GM18868 (cell line): ENCODE measurements around the gene VN1R4.
"Not testable (repeated sequence)": the region's sequence is repeated elsewhere in the genome, so short reads cannot be mapped to it uniquely, and the experiment has no call there.

Experiments used
- ATAC-seq: cut with Tn5 transposase; IDR thresholded peaks from one replicate; pipeline ENCODE4 v1.9.1; 2021; ENCODE audit warnings: mild to moderate bottlenecking, moderate library complexity; ENCODE audit not compliant: unreplicated experiment

Gene VN1R4

GRCh38 chr19:53267623-53268022 is at the start of gene VN1R4:
TSS of gene VN1R4 (minus strand) at chr19:53267723. CDS start at chr19:53267665, 58 bp downstream.
- ATAC-seq: not testable (repeated sequence)

GRCh38 chr19:53311897-53312296 is 44.4 kb upstream of the VN1R4 start:
- ATAC-seq: no peak

DNA sequence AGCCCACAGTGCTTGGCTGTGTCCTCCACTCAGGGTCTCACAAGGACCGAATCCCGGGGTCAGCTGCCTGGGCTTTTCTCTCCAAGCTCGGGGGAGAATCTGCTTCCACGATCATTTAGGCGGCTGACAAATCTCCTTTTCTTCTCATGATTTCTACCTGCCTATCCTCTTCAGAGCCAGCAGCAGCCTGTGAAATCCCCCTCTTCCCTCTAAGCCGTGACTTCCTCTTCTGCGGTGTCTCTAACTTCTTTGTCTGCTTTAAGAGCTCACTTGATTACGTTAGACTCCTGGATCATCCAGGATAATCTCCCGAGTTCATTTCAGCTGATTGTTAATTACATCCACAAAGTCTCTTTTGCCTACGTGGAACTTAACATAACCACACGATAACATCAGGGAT is 43.5 kb upstream of the VN1R4 start:
- no peak for ATAC-seq

GRCh38 chr19:53308339-53308811 is 40.9 kb upstream of the VN1R4 start:
- no peak for ATAC-seq

GRCh38 chr19:53301341-53301740 is 33.8 kb upstream of the VN1R4 start:
- ATAC-seq: not testable (repeated sequence)

- no peak for ATAC-seq
Measured at GRCh38 chr19:53294786-53295441, 27.4 kb upstream of the VN1R4 start.

- ATAC-seq: no peak
Measured at GRCh38 chr19:53290758-53291549, 23.4 kb upstream of the VN1R4 start.

DNA sequence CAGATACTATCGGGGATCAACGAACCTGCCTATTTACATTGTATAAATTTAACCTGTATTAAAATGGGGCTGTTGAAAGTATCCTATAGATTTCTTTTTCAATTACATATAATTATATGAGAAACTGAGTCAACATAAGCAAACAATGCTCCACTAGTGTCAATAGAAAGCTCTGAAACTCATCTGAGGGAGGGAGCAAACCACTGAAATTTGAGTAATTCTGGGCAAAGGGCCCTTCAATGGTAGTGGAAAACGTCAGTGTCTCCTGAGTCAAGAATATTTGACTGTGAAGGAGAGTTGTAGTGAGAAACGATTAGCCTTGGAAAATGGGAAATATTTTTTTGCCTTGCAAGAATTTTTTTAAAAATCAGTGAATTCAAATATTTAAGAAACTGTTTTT is 17.6 kb upstream of the VN1R4 start:
- ATAC-seq: no peak

DNA sequence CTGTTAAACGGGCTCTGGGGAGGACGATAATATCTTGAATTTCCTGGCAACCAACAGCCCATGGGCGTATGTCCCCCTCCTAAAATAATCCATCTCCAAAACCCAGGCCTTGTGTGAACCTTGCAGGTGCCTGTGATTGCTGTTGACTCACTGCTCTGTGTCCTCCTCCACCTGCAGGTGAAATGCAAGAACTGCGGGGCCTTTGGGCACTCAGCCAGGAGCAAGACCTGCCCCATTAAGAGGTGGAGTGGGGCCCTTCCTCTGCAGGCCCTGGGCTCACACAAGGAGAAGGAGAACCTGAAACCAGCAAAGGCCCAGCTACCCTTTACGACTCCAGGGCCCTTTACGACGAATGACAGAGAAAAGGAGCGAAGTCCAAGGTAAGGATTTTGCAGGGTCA is 14.4 kb upstream of the VN1R4 start:
- ATAC-seq: not testable (repeated sequence)

DNA sequence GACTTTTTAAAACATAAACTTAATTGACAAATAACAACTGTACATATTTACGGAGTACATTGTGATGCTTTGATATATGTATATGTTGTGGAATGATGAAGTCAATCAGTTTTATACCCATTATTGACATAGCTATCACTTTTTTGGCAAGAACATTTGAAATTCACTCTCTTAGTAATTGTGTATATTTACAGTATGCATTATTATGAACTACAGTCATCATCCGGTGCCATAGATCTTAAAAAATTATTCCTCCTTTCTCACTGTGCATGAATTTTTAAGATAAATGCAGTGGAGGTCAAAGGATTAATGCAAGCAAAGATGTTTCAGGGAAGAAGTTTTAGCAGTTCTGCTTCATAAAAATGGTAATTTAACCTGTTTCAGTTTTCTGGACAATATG is 8.0 kb upstream of the VN1R4 start:
- no peak for ATAC-seq

DNA sequence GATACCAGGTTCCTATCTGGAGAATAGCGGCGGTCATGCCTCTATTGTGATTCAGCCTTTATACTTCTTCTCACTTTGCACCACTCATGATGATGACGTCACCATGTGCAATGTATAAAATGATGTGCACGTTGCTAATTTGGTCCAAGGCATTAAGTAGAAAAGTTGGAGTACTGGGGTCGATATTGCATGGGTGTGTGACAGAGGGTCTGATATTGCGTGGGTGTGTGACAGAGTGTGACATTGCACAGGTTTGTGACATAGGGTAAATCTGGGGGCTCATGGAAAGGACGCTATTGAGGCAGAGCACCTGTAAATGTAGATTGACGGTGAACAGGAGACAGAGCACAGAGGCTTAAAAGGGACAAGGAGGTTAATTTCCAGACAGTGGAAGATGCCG is 4.5 kb upstream of the VN1R4 start:
- no peak for ATAC-seq

- ATAC-seq: not testable (repeated sequence)
Measured at GRCh38 chr19:53269861-53270260, 2.3 kb upstream of the VN1R4 start.

DNA sequence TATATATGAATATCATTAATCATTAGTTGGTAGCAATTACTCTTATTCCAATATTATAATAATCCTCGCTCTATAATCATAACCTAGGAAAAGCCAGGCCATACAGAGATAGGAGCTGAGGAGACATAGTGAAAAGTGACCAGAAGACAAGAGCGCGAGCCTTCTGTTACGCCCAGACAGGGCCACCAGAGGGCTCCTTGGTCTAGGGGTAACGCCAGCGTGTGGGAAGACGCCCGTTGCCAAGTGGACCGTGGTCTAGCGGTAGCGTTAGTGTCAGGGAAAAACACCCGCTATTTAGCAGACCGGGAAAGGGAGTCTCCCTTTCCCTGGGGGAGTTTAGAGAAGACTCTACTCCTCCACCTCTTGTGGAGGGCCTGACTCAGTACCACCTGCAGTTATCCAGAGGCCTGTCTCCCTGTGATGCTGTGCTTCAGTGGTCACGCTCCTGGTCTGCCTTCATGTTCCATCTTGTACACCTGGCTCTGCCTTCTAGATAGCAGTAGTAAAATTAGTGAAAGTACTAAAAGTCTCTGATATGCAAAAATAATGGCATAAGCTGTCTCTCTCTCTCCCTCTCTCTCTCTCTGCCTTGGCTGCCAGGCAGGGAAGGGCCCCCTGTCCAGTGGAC is 9.7 kb downstream of the VN1R4 start, which contains the start of gene VN1R2:
Gene VN1R2 (plus strand): TSS at position 578 of the 628 bp plus-strand sequence. CDS start 84 bp downstream, outside the sequence.
- not testable (repeated sequence) for ATAC-seq

- no peak for ATAC-seq
Measured at GRCh38 chr19:53254411-53255341, 12.8 kb downstream of the VN1R4 start, which contains the start of gene ZNF677. TSS of gene ZNF677 (minus strand) at chr19:53254873. CDS start at chr19:53251550, 3,323 bp downstream.

DNA sequence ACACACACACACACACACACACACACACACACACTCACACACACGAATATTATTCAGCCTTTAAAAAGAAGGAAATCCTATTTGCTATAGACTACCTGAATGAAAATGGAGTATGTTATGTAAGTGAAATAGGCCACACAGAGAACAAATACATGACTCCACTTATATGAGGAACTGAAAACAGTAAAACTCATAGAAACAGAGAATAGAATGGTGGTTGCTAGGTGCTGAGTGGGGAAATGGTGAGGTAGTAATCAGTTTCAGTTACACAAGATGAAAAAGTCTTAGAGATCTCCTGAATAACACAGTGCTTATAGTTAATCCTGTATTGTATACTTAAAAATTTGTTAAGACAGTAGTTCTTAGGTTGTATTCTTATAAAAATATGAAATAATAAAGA is 21.0 kb downstream of the VN1R4 start:
- no peak for ATAC-seq

- ATAC-seq: no peak
Measured at GRCh38 chr19:53237114-53237777, 30.3 kb downstream of the VN1R4 start.

DNA sequence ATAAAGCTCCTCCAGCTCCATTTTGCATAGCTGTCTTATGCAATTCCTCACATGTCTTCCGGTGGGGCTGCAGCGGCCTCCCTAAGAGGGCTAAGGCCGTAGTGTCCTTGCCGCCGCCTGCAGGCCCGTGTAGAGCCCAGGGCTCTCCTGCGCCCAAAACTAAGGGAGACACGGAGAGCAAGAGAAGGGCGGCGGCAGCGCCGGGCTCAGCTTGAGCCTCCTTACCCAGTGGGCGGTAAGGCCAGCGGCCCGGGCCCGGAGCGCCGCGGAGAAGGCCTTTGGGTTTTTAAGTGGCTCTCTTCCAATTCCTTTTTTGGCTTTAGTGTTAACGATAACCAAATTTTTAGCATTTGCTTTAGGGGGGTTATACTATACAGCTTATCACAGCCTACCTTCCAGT is 42.9 kb downstream of the VN1R4 start:
- ATAC-seq: no peak

DNA sequence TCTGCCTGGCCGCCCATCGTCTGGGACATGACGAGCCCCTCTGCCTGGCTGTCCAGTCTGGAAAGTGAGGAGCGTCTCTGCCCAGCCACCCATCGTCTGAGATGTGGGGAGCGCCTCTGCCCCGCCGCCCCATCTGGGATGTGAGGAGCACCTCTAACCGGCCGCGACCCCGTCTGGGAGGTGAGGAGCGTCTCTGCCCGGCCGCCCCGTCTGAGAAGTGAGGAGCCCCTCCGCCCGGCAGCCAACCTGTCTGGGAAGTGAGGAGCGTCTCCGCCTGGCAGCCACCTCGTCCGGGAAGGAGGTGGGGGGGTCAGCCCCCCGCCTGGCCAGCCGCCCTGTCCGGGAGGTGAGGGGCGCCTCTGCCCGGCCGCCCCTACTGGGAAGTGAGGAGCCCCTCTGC is 44.8 kb downstream of the VN1R4 start:
- ATAC-seq: not testable (repeated sequence)
